ENCODE data around the gene HLA-DRB1. TPM values are rescaled to one million over a fixed set of nuclear protein-coding genes. Genes with fewer than 3 reads are reported as not detected.

The HLA-DRB1 gene
- total RNA-seq, 2 experiments from 2014 or later: 111 to 132 TPM

DNA sequence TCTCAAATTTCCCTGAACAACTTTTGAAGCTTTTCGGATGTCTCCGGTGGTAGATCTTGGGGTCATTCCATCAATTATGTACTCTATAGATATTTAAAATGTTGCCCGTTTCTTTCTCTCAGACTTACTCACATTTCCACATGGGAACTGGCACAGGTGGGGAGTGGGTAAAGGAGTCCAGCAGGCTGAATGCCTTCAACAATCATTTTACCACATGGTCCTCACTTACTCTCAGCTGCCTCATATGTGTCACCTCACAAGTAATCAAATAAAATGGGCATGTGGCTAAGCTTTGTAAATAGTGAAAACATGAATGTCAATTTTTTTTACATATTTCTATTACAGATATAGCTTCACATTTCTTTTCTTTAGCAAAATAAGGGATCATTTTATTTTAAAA lies 48.2 kb upstream of the HLA-DRB1 start:
- TF ChIP-seq, protein P1, sequence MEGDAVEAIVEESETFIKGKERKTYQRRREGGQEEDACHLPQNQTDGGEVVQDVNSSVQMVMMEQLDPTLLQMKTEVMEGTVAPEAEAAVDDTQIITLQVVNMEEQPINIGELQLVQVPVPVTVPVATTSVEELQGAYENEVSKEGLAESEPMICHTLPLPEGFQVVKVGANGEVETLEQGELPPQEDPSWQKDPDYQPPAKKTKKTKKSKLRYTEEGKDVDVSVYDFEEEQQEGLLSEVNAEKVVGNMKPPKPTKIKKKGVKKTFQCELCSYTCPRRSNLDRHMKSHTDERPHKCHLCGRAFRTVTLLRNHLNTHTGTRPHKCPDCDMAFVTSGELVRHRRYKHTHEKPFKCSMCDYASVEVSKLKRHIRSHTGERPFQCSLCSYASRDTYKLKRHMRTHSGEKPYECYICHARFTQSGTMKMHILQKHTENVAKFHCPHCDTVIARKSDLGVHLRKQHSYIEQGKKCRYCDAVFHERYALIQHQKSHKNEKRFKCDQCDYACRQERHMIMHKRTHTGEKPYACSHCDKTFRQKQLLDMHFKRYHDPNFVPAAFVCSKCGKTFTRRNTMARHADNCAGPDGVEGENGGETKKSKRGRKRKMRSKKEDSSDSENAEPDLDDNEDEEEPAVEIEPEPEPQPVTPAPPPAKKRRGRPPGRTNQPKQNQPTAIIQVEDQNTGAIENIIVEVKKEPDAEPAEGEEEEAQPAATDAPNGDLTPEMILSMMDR (conservative IDR thresholded peaks at IDR 0.05; ENCODE audit: low read length): no peak
- TF ChIP-seq EZH2phosphoT487 (IDR thresholded peaks at IDR 0.05; ENCODE audit: borderline replicate concordance, low read depth, low read length): no peak
- Histone ChIP-seq H3K4me1 (ENCODE audit: insufficient read depth, low read length, poor library complexity, severe bottlenecking) (peaks cover 36% of the 10 kb centered on the region), H3K9me3 (ENCODE audit: low read length) (no peaks in the 10 kb centered on the region), H2AFZ (ENCODE audit: low read length) (no peak overlapping the region), H3K27ac (ENCODE audit: low read depth, low read length, poor library complexity, severe bottlenecking) (no peak overlapping the region), H4K20me1 (ENCODE audit: insufficient read depth, low read length) (no peaks in the 10 kb centered on the region), H3K36me3 (ENCODE audit: insufficient read depth, low read length) (no peaks in the 10 kb centered on the region), H3K79me2 (ENCODE audit: insufficient read depth, low read depth, low read length) (no peaks in the 10 kb centered on the region), H3K9me2 (ENCODE audit: insufficient read depth, low read length) (no peaks in the 10 kb centered on the region), H3K4me3 (ENCODE audit: low read depth, low read length, poor library complexity, severe bottlenecking) (no peak overlapping the region), H3K4me2 (ENCODE audit: low read length) (no peak overlapping the region)
- POLR2A ChIA-PET: interaction anchor here (0.7 to 1.0 kb wide), 2 partner anchors 149 to 234 kb away, joined by 3 read pairs; no protein-coding TSS in a partner anchor
- no TSS peak for BruUV-seq (replicated peaks)
- intact Hi-C loops (cut with micrococcal nuclease; ENCODE audit: unreplicated experiment): no loop called here
- DNase-seq (ENCODE audit: low spot score): no peak
- CTCF ChIA-PET (ENCODE audit: unreplicated experiment): no interaction called here

DNA sequence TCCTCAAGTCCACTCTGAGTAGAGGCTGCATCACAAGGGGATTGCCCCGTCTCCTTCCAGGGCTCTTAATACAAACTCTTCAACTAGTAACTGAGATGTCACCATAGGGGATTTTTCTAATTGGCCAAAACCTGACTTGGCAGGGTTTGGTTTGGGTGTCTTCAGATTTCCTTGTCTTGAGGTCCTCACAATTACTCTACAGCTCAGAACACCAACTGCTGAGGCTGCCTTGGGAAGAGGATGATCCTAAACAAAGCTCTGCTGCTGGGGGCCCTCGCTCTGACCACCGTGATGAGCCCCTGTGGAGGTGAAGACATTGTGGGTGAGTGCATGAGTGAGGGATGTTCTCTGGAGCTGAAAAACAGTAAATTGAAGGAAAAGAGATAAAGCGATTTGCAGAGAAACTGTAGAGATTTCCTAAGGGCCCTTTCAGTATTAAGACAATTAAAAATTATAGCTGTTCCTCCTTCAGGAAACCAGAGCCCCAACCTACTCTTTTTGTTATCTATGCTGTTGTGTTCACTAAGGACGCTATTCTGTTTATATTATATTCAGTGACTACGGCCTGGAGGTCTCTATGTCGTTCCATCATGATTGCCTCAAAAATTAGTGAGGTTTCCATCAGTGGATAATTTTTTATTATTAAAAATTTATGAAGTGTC lies 47.7 kb upstream of the HLA-DRB1 start, which contains the start of gene HLA-DQA1:
HLA-DQA1 (plus strand) TSS at position 188 of the 662 bp plus-strand sequence; CDS start at position 241, 53 bp downstream.
- peak; percentile 32 for DNase-seq (ENCODE audit: low spot score)

More for the DNA sequence above, 47.7 kb upstream of the HLA-DRB1 start, which contains the start of gene HLA-DQA1:
- H3K36me3 ChIP-seq (ENCODE audit: insufficient read depth, low read length): no peaks in the 10 kb centered on the region
- TF ChIP-seq EZH2phosphoT487 (IDR thresholded peaks at IDR 0.05; ENCODE audit: borderline replicate concordance, low read depth, low read length): no peak
- TF ChIP-seq, protein P1 (conservative IDR thresholded peaks at IDR 0.05; ENCODE audit: low read length): no peak
- ChIA-PET CTCF (ENCODE audit: unreplicated experiment) (no interaction called here), POLR2A (interaction anchor here (1.0 kb wide), 1 partner anchor 234 kb away, joined by 3 read pairs; no protein-coding TSS in a partner anchor)
- no peaks in the 10 kb centered on the region for H3K9me2 ChIP-seq (ENCODE audit: insufficient read depth, low read length)
- BruUV-seq (replicated peaks): TSS peak; percentile 97
- H3K4me3 ChIP-seq (ENCODE audit: low read depth, low read length, poor library complexity, severe bottlenecking): no peak within 1 kb of the TSS
- peak within 1 kb of the TSS; percentile 50; the same call in 1 of the 2 replicates for H2AFZ ChIP-seq (ENCODE audit: low read length)
- intact Hi-C loops (cut with micrococcal nuclease; ENCODE audit: unreplicated experiment): no loop called here
- no peak within 1 kb of the TSS for H3K27ac ChIP-seq (ENCODE audit: low read depth, low read length, poor library complexity, severe bottlenecking)
- H3K4me2 ChIP-seq (ENCODE audit: low read length): peak within 1 kb of the TSS; percentile 32
- peaks cover 41% of the 10 kb centered on the region for H3K4me1 ChIP-seq (ENCODE audit: insufficient read depth, low read length, poor library complexity, severe bottlenecking)
- no peaks in the 10 kb centered on the region for H3K79me2 ChIP-seq (ENCODE audit: insufficient read depth, low read depth, low read length)
- H3K9me3 ChIP-seq (ENCODE audit: low read length): no peaks in the 10 kb centered on the region
- no peaks in the 10 kb centered on the region for H4K20me1 ChIP-seq (ENCODE audit: insufficient read depth, low read length)
